Skin epidermis (tissue), 12 donors: Measurements from ENCODE around the gene DLG4.
"Not testable (repeated sequence)": the region's sequence is repeated elsewhere in the genome, so short reads cannot be mapped to it uniquely, and the experiment has no call there.

Experiments used
- H3K27ac ChIP-seq, 21 experiments: fragments of 200-600 bp; sonication (generic) in 11 of 21; one replicate each; pipeline ENCODE4 v1.5.0; 2020; ENCODE audit warnings: mild to moderate bottlenecking in 3 of 21, inconsistent platforms in 2 of 21, moderate library complexity in 2 of 21
- H3K4me3 ChIP-seq, 7 experiments: fragments of 200-600 bp; sonication (generic) in 2 of 7; one replicate each; pipeline ENCODE4 v1.5.0; 2020; ENCODE audit warnings: inconsistent platforms in 2 of 7, mild to moderate bottlenecking in 2 of 7, moderate library complexity in 1 of 7

DLG4 gene

DNA sequence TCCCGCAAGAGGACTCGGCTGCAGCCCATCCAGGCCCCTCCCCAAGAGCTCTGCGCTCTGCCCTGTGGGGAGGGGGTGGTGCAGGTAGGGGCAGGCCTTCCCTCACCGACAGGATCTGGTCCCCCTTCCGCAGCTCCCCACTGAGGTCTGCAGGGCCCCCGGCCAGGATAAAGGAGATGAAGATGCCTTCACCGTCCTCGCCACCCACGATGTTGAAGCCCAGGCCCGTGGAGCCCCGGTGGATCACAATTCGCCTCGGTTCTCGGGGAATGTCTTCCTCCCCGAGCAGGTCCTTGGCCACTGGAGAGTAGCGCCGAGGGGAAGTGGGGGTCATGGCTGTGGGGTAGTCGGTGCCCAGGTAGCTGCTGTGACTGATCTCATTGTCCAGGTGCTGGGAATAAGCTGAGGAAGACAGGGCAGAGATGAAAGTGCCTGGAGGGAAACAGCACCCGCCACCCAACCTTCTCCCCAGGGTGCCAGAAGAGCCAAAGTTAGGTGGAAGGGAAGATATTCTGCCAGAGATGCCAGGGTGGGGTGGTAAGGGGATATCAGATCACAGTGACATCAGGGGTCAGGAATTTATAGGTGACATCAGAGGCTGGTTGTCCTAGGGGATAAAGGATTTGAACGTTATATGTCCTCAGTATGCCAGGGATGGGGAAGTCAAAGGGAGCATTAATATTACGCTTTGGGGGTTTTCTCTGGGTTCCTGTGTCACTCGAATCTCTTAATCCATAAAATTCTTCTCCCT lies 22.8 kb downstream of the DLG4 start:
- no peak overlapping the region for H3K4me3 ChIP-seq
- H3K27ac ChIP-seq: no peak overlapping the region

DNA sequence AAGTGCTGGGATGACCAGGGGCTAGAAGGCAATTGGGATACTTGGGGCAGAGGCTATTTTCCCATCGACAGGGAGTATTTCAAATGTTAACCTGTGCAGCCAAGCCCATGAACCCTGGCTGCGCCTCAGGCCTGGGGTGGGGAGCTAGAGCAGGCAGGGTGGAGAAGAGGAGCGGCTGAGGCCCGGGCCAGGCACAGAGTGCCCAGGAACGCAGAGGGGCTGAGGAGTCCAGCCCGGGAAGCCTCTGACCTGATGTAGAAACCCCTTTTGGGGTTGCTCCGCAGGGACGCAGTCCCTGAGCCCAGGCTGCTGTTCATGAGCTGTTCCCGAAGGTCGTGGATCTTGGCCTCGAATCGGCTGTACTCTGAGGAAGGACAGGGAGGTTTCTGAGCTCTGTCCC lies 23.7 kb downstream of the DLG4 start:
- Histone ChIP-seq H3K4me3 (no peak overlapping the region), H3K27ac (no peak overlapping the region)

DNA sequence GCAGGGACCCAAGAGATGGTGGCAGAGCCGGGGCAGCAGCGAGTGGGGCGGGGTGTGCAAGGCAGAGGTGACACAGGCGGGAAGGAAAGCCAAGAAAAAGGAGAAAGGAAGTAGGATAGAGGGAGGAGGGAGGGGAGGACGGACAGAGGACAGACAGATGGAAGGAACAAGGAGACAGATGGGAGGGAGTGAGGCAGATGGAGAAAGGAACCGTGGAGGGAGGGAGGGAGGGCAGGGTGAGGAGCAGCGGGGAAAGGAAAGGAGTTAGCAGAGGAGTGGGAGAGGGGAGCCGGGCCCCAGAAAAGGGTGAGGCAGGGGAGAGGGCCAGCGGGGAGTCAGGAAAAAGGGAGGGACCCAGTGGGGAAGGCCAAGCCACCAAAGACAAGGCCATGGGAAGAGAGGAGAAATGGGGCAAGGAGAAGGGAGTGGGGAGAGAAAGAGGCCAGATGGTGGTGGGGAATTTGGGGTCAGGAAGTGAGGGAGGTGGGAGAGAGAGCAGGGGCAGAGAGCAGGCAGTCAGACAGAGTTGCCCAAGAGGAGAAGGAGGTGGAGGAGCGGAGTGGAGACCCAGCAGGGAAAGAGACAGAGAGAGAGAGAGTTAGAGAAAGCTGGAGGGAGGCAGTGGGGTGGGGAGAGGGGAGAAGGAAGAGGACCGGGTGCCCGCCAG lies 27.2 kb downstream of the DLG4 start:
- Histone ChIP-seq H3K4me3 (no peak overlapping the region), H3K27ac (no peak overlapping the region)

DNA sequence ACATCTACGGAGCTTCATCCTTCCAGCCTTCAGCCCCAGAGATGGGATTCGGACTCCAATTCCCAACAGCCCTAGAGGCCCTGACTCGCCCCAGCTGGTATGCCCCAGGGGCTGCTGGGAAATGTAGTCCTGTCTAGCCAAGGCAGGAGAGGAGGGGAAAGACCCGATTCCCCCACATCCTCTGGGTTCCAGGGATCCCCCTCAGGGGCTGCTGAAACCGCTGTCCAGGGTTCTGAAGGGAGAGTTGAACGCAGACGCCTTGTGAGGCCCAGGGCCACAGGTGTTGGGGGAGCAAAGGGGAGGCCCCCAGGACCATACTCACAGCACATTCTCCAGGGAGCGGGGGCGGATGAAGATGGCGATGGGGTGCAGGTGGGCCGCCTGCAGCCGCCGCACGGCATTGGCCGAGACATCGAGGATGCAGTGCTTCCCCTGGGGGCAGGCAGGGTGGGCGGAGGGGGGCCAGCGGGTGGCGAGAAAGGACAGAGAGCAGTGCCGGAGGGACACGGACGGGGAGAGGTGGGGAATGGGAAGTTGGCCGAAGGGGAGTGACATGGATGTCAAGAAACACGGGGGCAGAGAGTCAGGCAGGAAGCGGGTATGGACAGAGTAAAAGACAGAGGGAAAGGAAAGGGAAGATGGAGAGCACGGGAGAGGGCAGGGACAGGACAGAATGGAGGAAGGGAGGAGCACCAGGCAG lies 27.9 kb downstream of the DLG4 start:
- Histone ChIP-seq H3K27ac (no peak overlapping the region), H3K4me3 (no peak overlapping the region)

DNA sequence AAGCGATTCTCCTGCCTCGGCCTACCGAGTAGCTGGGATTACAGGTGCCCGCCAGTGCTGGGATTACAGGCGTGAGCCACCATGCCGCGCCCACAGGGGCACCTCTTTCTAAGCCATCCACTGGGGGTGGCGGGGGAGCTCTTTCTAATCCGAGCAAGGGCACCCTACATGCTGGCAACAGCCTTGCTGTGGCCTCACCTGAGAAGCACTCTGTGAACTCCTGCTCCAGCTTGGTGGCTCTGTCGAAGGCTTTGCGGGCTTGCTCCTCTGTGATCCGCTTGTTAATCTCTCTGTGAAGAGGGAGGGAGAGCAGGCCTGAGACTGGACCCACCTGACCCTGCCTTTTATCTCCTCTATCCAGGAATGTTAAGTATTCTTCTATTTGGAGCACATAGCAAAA lies 28.6 kb downstream of the DLG4 start:
- H3K4me3 ChIP-seq: no peak overlapping the region
- no peak overlapping the region for H3K27ac ChIP-seq

DNA sequence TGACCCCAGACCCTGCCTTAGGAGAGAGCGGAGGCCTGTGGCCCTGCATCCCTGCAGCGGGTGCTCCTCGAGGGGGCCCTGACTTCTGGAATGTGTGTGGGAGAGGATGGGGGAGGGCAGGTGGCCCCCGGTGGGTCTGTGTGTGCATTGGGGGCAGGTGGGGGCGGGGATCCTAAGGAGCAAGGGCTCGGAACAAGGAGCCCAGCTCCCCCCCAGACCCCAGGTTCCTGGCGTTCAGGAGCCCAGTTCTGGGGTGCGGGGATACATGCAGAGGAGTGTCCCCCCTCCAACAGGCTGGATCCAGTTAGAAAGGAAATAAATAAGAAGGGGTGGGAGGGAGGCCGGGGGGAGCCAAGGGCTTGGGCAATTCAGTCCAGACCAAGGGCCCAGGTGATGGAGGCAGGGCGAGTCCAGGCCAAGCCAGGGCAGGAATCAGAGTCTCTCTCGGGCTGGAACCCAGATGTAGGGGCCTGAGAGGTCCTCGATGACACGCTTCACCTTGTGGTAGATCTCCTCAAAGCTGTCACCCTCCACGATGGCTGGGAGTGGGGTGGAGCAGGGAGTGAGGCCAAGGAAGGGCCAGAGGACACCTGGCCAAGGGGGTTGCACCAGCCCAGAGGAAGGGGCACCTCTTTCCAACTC lies 29.2 kb downstream of the DLG4 start:
- no peak overlapping the region for H3K27ac ChIP-seq
- H3K4me3 ChIP-seq: no peak overlapping the region

DNA sequence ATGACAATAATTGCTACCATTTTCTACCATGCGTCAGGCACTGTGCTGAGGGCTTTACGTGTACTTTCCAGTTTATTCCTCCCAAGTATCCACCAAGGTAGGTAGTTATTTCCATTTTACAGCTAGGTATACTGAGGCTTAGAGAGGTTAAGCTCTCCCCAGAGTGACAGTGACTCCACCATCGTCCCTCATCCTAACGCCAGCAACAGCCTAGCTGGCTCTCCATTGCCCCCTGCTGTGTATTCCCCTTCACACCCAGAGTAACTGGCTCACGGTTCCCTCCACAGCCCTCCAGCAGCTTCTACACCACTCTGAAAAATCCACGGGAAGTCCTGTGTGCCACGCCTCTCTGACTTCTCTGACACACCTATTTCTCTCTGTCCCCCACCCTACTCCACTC lies 33.4 kb downstream of the DLG4 start:
- no peak overlapping the region for H3K27ac ChIP-seq

DNA sequence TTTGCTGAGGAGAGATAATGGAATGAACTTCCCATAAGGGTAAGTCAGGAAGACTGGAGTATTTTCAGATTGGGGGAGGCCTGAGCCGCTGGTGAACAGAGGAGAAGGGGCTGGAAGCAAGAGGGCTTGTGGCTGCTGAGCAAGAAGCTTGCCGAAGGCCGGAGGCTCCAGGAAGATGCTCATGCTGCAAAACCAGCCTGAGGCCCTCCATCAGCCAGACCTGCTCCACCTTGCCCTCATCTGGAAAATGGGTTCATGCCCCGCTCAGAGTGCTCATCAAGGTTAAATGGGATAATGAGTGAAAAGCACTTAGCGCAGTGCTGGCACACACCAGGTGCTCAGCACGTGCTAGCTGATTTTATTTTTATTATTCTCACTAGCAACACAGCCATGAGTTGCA lies 35.0 kb downstream of the DLG4 start:
- no peak overlapping the region for H3K4me3 ChIP-seq
- H3K27ac ChIP-seq: no peak overlapping the region

More for the DNA sequence above, 33.4 kb downstream of the DLG4 start:
- no peak overlapping the region for H3K4me3 ChIP-seq

DNA sequence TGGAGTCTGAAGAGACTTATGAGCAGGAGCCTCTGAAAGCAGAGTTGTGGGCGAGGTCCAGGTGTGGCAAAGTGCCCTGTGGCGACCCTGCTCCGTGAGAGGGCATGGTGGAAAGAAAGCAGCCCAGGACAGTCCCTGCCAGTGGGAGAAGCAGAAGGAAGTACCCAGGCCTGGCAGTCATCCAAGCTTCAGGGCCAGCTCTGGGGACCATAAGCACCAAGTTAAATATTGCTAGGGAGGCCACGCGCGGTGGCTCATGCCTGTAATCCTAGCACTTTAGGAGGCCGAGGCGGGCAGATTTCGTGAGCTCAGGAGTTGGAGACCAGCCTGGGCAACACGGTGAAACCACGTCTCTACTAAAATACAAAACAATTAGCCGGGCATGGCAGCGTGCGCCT lies 35.5 kb downstream of the DLG4 start:
- H3K27ac ChIP-seq: no peak overlapping the region
- no peak overlapping the region for H3K4me3 ChIP-seq

DNA sequence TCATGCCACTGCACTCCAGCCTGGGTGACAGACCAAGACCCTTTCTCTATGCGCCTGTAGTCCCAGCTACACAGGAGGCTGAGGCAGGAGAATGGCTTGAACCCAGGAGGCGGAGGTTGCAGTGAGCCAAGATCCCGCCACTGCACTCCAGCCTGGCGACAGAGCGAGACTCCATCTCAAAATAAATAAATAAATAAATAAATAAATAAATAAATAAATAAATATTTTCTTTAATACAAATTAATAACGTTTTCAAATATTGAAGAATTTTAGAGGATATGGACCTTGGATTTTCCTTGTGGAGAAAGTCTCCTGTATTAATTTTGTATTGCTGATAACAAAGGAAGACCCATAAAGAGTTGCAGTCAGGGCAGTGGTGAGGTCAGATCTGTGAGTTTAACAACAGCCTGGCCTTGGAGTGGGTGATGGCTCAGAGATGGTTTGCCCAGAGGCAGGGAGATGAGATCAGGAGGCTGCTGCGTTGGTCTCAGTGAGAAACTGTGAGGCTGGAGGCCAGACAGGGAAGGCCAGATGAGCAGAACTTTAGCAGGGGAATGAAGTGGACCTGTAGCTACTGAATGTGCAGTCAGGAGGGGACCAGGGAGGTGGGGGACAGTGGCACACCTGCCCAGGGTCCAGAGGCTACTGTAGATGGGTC lies 36.1 kb downstream of the DLG4 start:
- H3K27ac ChIP-seq: no peak overlapping the region

DNA sequence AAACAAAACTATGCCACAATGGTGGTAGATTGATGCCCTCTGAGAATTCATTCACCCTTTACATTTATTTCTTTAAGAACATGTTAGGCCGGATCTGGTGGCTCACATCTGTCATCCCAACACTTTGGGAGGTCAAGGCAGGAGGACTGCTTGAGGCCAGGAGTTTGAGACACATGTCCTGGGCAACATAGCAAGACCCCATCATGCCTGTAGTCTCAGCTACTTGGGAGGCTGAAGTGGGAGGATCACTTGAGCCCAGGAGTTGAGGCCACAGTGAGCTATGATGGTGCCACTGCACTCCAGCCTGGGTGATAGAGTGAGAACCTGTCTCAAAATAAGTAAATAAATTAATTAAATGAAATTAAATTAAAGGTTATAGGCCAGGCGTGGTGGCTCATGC lies 37.5 kb downstream of the DLG4 start:
- H3K4me3 ChIP-seq, H3K27ac ChIP-seq: not testable (repeated sequence)

More for the DNA sequence above, 36.1 kb downstream of the DLG4 start:
- no peak overlapping the region for H3K4me3 ChIP-seq

DNA sequence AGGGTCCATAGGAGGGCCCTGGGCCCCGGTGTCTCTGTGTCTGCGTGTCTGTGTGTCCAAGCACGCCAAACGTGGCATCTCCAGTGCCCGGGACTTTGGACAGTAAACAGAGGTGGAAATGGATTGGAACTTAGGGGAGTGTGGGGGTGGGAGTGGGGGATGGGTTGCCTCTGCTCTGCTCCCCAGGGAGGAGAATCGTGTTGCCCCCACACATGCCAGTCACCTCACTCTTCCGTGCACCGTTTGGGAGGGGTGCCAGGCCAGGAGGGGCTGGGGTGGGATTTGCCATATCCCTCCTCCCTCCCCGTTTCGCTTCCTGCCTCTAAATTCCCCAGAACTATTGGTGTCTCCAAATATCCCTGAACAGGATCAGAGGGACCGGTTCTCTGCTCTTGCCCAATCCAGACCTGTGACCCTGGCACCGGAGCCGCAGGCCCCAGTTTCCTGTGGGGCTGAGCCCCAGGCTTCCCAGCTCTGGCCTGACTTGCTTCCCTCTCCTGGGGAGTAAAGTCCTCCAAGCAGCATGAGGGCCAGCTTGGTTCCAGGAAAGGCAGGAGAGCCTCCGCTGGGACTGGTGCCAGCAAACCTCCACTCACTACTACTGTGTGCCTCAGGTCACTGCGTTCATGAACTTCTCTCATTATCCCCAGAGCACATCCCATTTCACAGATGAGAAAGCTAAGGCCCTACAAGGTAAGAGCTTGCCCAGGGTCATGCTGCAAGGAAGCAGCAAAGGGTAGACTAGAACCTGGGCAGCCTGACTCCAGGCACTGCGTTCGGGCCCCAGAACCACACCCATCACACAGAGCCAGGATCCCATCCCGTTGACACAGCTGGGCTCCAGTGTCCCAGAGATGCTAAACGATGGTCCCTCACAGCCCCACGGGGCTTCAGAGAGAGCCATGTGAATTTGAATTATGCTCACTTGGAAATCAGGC lies 40.0 kb downstream of the DLG4 start, which contains the start of gene ASGR1:
Gene ASGR1 (minus strand): TSS at position 54 of the 938 bp plus-strand sequence. CDS start 807 bp downstream, outside the sequence.
- H3K4me3 ChIP-seq: no peak within 1 kb of the TSS
- H3K27ac ChIP-seq: no peak within 1 kb of the TSS

DNA sequence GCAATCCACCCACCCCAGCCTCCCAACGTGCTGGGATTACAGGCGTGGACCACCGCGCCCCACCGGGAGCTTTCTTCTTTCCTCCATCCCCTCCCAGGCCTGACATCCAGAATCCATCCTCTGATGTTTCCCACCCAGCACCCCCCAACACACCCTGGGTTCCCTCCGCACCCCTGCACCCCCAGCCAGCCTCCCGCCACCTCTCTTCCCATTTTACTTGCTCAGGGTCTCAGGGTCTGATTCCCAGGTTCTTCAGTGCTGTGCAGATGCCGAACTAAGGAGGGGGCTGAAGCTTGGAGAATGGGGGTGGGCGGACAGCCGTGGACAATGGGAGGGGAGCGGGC lies 40.7 kb downstream of the DLG4 start:
- H3K4me3 ChIP-seq: no peak overlapping the region
- H3K27ac ChIP-seq: no peak overlapping the region

DNA sequence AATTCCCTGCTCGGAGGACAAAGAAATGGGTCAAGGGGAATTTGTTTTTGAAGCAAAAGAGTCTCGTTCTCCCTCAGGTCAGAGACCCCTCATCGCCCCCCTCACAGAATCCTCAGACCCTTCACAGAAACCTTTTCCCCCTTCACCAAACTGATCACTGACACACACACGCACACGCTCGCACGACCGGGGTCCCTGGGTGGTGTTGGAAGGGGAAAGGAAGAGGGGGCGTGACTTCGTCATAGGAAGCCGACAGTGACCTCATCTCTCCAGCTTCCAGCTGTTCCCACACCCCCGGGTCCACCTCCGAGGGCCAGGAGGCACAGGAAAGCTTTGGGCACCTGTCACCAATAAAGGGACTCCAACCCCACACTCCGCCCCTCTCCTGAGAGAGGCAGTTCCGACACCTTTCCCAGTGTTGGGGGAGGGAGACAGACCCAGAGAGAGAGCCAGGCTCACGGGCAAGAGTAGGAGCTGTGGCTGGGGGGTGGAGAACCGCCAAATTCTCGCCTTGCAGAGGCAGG lies 41.6 kb downstream of the DLG4 start:
- Histone ChIP-seq H3K4me3 (peak overlapping the region in 6 of 7 experiments; percentile 6 to 30 (median 18)), H3K27ac (no peak overlapping the region)

DNA sequence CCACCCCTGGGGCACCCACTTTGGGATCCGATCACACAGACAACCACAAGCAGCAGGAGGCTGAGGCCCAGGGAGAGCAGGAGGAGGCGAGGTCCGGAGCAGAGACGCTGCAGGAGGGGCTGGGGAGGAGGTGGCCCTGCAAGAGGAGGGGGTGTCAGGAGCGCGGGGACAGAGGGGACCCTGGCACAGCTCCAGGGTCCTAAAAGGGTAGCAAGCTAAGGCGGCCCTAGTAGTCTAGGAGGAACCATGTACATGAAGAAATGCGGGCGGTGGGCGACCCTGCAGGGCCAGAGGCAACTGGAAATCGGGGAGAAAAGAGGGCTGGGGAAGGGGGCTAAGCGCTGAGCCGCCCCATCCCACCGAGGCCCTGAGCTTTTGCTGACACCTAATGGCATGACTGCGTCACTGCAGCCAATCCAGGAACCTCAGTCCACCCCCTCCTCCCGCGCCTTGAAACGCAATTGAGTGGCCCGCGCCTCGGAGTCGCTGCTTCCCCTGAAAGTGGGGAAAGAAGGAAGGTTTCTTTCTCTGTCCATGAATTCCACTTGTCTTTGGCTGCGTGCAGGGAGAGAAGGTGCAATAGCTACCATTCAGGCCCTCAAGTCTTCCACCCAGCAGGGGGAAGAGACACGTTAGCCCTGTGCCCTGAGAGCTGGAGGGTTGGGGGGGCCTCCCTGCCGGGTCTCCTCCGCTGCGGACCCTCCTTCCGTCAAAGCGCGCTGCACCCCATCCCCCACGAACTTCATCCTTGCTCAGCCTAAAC lies 42.3 kb downstream of the DLG4 start:
- no peak overlapping the region for H3K27ac ChIP-seq
- H3K4me3 ChIP-seq: peak overlapping the region; percentile 6 to 30 (median 17)

DNA sequence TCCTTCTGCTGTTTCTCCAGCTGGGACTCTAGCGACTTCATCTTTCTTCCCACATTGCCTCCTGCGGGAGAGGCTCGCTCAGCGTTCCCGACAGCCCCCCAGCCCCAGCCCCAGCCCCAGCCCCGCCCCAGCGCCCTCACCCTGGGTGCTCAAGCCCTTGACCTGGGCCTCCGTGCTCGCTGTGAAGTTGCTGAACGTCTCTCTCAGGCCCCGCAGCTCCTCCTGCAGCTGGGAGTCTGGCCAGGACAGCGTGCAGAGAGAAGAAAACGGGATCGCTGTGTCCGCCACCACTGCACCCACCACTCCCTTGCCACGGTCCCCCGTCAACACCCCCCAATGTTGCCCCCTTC lies 42.8 kb downstream of the DLG4 start:
- Histone ChIP-seq H3K27ac (no peak overlapping the region), H3K4me3 (peak overlapping the region in 1 of 7 experiments; percentile 17)

DNA sequence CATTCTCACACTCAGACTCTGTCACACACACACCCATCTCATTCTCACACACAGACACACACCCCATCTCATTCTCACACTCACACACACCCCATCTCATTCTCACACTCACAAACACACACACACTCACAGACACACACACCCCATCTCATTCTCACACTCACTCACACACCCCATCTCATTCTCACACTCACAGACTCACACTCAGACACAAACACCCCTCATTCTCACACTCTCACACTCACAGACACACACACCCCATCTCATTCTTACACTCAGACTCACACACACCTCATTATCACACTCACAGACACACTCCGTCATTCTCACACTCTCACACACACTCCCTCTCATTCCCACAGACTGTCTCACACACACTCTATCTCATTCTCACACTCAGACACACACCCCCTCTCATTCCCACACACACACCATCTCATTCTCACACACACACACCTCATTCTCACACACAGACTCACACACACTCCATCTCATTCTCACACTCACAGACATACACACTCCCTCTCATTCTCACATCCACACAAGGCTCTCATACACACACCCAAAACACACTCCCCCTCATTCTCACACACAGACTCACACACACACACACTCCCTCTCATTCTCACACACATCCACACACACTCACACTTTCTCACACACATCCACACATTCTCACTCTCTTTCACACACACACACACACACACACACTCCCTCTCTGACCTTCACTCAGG lies 43.4 kb downstream of the DLG4 start:
- no peak overlapping the region for H3K4me3 ChIP-seq
- H3K27ac ChIP-seq: no peak overlapping the region
